MCF 10A (cell line): ENCODE measurements around the gene MEX3B. TPM values are rescaled to one million over a fixed set of nuclear protein-coding genes. Genes with fewer than 3 reads are reported as not detected.
A peak's percentile ranks its signal among the peaks of the same experiment; 100 is the strongest.

ENCODE experiments used
- BruUV-seq: library from RNA; stranded (reverse); fragments of 400-500 nt; replicated peaks from 2 replicates; lab custom pipeline; 2021; lab: Mats Ljungman, UMichigan
- CTCF ChIA-PET: fragments of 300-600 bp; sonication (Branson Sonifier 250); formaldehyde crosslinking; extraction: SDS; loops from one replicate; lab custom pipeline; 2021; ENCODE audit warnings: antibody characterized with exemption, inconsistent platforms; lab: Yijun Ruan, JAX
- POLR2A ChIA-PET: fragments of 300-600, 350-650 bp; sonication (Branson Sonifier 250); formaldehyde crosslinking; extraction: SDS; loops from one replicate; lab custom pipeline; 2020; ENCODE audit warnings: antibody characterized with exemption, inconsistent platforms; lab: Yijun Ruan, JAX
- DNase-seq: peaks from one replicate; pipeline ENCODE4 v3.0.0-alpha.2; 2018; ENCODE audit not compliant: unreplicated experiment
- H3K27ac Mint-ChIP-seq: one replicate; pipeline ENCODE4 v1.8.0; 2022; ENCODE audit warnings: mild to moderate bottlenecking, low read depth, mixed read lengths; ENCODE audit not compliant: unreplicated experiment
- H3K27me3 Mint-ChIP-seq: one replicate; pipeline ENCODE4 v1.8.0; 2022; ENCODE audit warnings: mixed read lengths; ENCODE audit not compliant: insufficient read depth, unreplicated experiment
- H3K36me3 Mint-ChIP-seq: one replicate; pipeline ENCODE4 v1.8.0; 2022; ENCODE audit warnings: mild to moderate bottlenecking, moderate library complexity, mixed read lengths; ENCODE audit not compliant: insufficient read depth, unreplicated experiment
- H3K4me1 Mint-ChIP-seq: one replicate; pipeline ENCODE4 v1.8.0; 2022; ENCODE audit warnings: mixed read lengths; ENCODE audit not compliant: insufficient read depth, unreplicated experiment
- H3K4me3 Mint-ChIP-seq: one replicate; pipeline ENCODE4 v1.8.0; 2022; ENCODE audit warnings: mild to moderate bottlenecking, moderate library complexity, mixed read lengths; ENCODE audit not compliant: unreplicated experiment
- H3K9me3 Mint-ChIP-seq: one replicate; pipeline ENCODE4 v1.8.0; 2022; ENCODE audit warnings: mixed read lengths; ENCODE audit not compliant: unreplicated experiment
- CTCF ChIP-seq: fragments of 200-600 bp; IDR thresholded peaks from one replicate; pipeline ENCODE4 v1.8.0; 2022; ENCODE audit warnings: antibody characterized with exemption, mild to moderate bottlenecking; ENCODE audit not compliant: unreplicated experiment
- intact Hi-C: fragments of 100-400 bp; cut with micrococcal nuclease; formaldehyde crosslinking; loops from 2 replicates; pipeline ENCODE4 v1.14.1; 2022
- total RNA-seq: library from RNA; stranded (reverse); gene quantifications from 2 replicates; pipeline ENCODE4 v1.2.3, GENCODE V29; 2022

MEX3B gene
- total RNA-seq, 1 experiment from 2014 or later: 4.6 TPM

- no peaks in the 10 kb centered on the region for H3K36me3 Mint-ChIP-seq
- ChIA-PET CTCF (interaction anchor here (1.8 kb wide), 1 partner anchor 570 kb away, joined by 4 read pairs; no protein-coding TSS in a partner anchor), POLR2A (no interaction called here)
- intact Hi-C loops: no loop called here
- no peak for TF ChIP-seq CTCF
- H3K9me3 Mint-ChIP-seq: no peaks in the 10 kb centered on the region
- no peak for DNase-seq
- peaks cover 18% of the 10 kb centered on the region for H3K27me3 Mint-ChIP-seq
- H3K27ac Mint-ChIP-seq: no peak overlapping the region
- H3K4me3 Mint-ChIP-seq: no peak overlapping the region
- no peaks in the 10 kb centered on the region for H3K4me1 Mint-ChIP-seq
- BruUV-seq: no TSS peak
Observed at GRCh38 chr15:82051664-82052063, 5.8 kb upstream of the MEX3B start.

GRCh38 chr15:82048811-82049210 is 3.0 kb upstream of the MEX3B start:
- Mint-ChIP-seq H3K36me3 (no peaks in the 10 kb centered on the region), H3K4me1 (no peaks in the 10 kb centered on the region)

GRCh38 chr15:82047453-82048400 is 1.9 kb upstream of the MEX3B start:
- Mint-ChIP-seq H3K36me3 (no peaks in the 10 kb centered on the region), H3K4me3 (peak overlapping the region; percentile 91), H3K27ac (no peak overlapping the region), H3K27me3 (peaks cover 18% of the 10 kb centered on the region), H3K9me3 (no peaks in the 10 kb centered on the region), H3K4me1 (no peaks in the 10 kb centered on the region)
- BruUV-seq: no TSS peak
- POLR2A ChIA-PET: interaction anchor here (0.7 kb wide), 1 partner anchor 259 kb away, joined by 5 read pairs; no protein-coding TSS in a partner anchor
- intact Hi-C loops: loop anchor here (5.0 kb wide), 1 partner anchor 240 kb away; no protein-coding TSS in a partner anchor
- TF ChIP-seq CTCF: no peak
- DNase-seq: no peak
- CTCF ChIA-PET: interaction anchor here (0.6 to 1.4 kb wide), 6 partner anchors 9 to 637 kb away, joined by 3 to 4 read pairs (median 4); no protein-coding TSS in a partner anchor

More at GRCh38 chr15:82048811-82049210, 3.0 kb upstream of the MEX3B start:
- no peak for DNase-seq
- POLR2A ChIA-PET: interaction anchor here (0.7 to 1.3 kb wide), 2 partner anchors 9 to 38 kb away, joined by 3 to 4 read pairs; no protein-coding TSS in a partner anchor
- TF ChIP-seq CTCF: no peak
- Mint-ChIP-seq H3K27me3 (peaks cover 18% of the 10 kb centered on the region), H3K9me3 (no peaks in the 10 kb centered on the region), H3K4me3 (no peak overlapping the region), H3K27ac (no peak overlapping the region)
- CTCF ChIA-PET: interaction anchor here (0.9 to 1.4 kb wide), 3 partner anchors 38 to 638 kb away, joined by 3 to 4 read pairs (median 4); no protein-coding TSS in a partner anchor
- BruUV-seq: no TSS peak
- intact Hi-C loops: loop anchor here (5.0 kb wide), 1 partner anchor 242 kb away; no protein-coding TSS in a partner anchor
